ENCODE results near the gene BRCC3.
"Not testable (repeated sequence)": the region's sequence is repeated elsewhere in the genome, so short reads cannot be mapped to it uniquely, and the experiment has no call there.

Gene BRCC3

GRCh38 chrX:155144926-155145325 lies 73.6 kb downstream of the BRCC3 start:
- no peaks in the 10 kb centered on the region for H3F3A ChIP-seq (ENCODE audit: insufficient read depth, low read length)
- H3K36me3 ChIP-seq (ENCODE audit: insufficient read depth, low read length) = no peaks in the 10 kb centered on the region
- TF ChIP-seq EZH2 (IDR thresholded peaks at IDR 0.05; ENCODE audit: borderline replicate concordance, low read length) = no peak
- TF ChIP-seq CTCF (IDR thresholded peaks at IDR 0.05; ENCODE audit: low read length) = no peak
- no peak overlapping the region for H3K4me3 ChIP-seq (ENCODE audit: low read depth, low read length, poor library complexity, severe bottlenecking)
- H3K4me2 ChIP-seq (ENCODE audit: low read length) = no peak overlapping the region
- no peaks in the 10 kb centered on the region for H3K9me3 ChIP-seq (ENCODE audit: low read length)
- no peak overlapping the region for H3K9ac ChIP-seq (ENCODE audit: low read length)
- no peaks in the 10 kb centered on the region for H3K27me3 ChIP-seq (ENCODE audit: insufficient read depth, low read length)
- no peaks in the 10 kb centered on the region for H3K9me2 ChIP-seq (ENCODE audit: low read depth, low read length)
- H3K27ac ChIP-seq (ENCODE audit: low read depth, low read length, poor library complexity, severe bottlenecking) = no peak overlapping the region
- H2AFZ ChIP-seq (ENCODE audit: low read length) = no peak overlapping the region
- no peaks in the 10 kb centered on the region for H4K20me1 ChIP-seq (ENCODE audit: insufficient read depth, low read length)
- H3K4me1 ChIP-seq (ENCODE audit: insufficient read depth, low read length, severe bottlenecking) = no peaks in the 10 kb centered on the region
- H3K79me2 ChIP-seq (ENCODE audit: insufficient read depth, low read length) = no peaks in the 10 kb centered on the region

- not testable (repeated sequence) for H3K4me1 ChIP-seq (ENCODE audit: insufficient read depth, low read length, severe bottlenecking); H3K27me3 ChIP-seq (ENCODE audit: insufficient read depth, low read length); H3K4me2 ChIP-seq (ENCODE audit: low read length); H3F3A ChIP-seq (ENCODE audit: insufficient read depth, low read length); H3K27ac ChIP-seq (ENCODE audit: low read depth, low read length, poor library complexity, severe bottlenecking); H3K36me3 ChIP-seq (ENCODE audit: insufficient read depth, low read length); H4K20me1 ChIP-seq (ENCODE audit: insufficient read depth, low read length); H3K9me3 ChIP-seq (ENCODE audit: low read length); H2AFZ ChIP-seq (ENCODE audit: low read length); H3K9ac ChIP-seq (ENCODE audit: low read length); H3K79me2 ChIP-seq (ENCODE audit: insufficient read depth, low read length); H3K9me2 ChIP-seq (ENCODE audit: low read depth, low read length); H3K4me3 ChIP-seq (ENCODE audit: low read depth, low read length, poor library complexity, severe bottlenecking)
Observed at GRCh38 chrX:155147612-155148011, 76.3 kb downstream of the BRCC3 start.

- not testable (repeated sequence) for H4K20me1 ChIP-seq (ENCODE audit: insufficient read depth, low read length); H2AFZ ChIP-seq (ENCODE audit: low read length); H3K79me2 ChIP-seq (ENCODE audit: insufficient read depth, low read length); H3K9me2 ChIP-seq (ENCODE audit: low read depth, low read length); H3K36me3 ChIP-seq (ENCODE audit: insufficient read depth, low read length); H3K4me2 ChIP-seq (ENCODE audit: low read length); H3K9me3 ChIP-seq (ENCODE audit: low read length); H3F3A ChIP-seq (ENCODE audit: insufficient read depth, low read length); H3K4me1 ChIP-seq (ENCODE audit: insufficient read depth, low read length, severe bottlenecking); H3K4me3 ChIP-seq (ENCODE audit: low read depth, low read length, poor library complexity, severe bottlenecking); H3K27me3 ChIP-seq (ENCODE audit: insufficient read depth, low read length); H3K27ac ChIP-seq (ENCODE audit: low read depth, low read length, poor library complexity, severe bottlenecking); H3K9ac ChIP-seq (ENCODE audit: low read length)
Observed at GRCh38 chrX:155148166-155148565, 76.9 kb downstream of the BRCC3 start.

GRCh38 chrX:155148724-155149537 lies 77.6 kb downstream of the BRCC3 start:
- no peaks in the 10 kb centered on the region for H3F3A ChIP-seq (ENCODE audit: insufficient read depth, low read length)
- H3K36me3 ChIP-seq (ENCODE audit: insufficient read depth, low read length) = no peaks in the 10 kb centered on the region
- H3K4me3 ChIP-seq (ENCODE audit: low read depth, low read length, poor library complexity, severe bottlenecking) = no peak overlapping the region
- no peak overlapping the region for H3K9ac ChIP-seq (ENCODE audit: low read length)
- TF ChIP-seq EZH2 (IDR thresholded peaks at IDR 0.05; ENCODE audit: borderline replicate concordance, low read length) = no peak
- TF ChIP-seq CTCF (IDR thresholded peaks at IDR 0.05; ENCODE audit: low read length) = peak; percentile 52
- no peaks in the 10 kb centered on the region for H4K20me1 ChIP-seq (ENCODE audit: insufficient read depth, low read length)
- no peaks in the 10 kb centered on the region for H3K79me2 ChIP-seq (ENCODE audit: insufficient read depth, low read length)
- no peaks in the 10 kb centered on the region for H3K27me3 ChIP-seq (ENCODE audit: insufficient read depth, low read length)
- no peaks in the 10 kb centered on the region for H3K9me2 ChIP-seq (ENCODE audit: low read depth, low read length)
- H3K4me1 ChIP-seq (ENCODE audit: insufficient read depth, low read length, severe bottlenecking) = no peaks in the 10 kb centered on the region
- H3K9me3 ChIP-seq (ENCODE audit: low read length) = no peaks in the 10 kb centered on the region
- no peak overlapping the region for H3K27ac ChIP-seq (ENCODE audit: low read depth, low read length, poor library complexity, severe bottlenecking)
- no peak overlapping the region for H2AFZ ChIP-seq (ENCODE audit: low read length)
- H3K4me2 ChIP-seq (ENCODE audit: low read length) = no peak overlapping the region
